ENCODE data around the gene INPP5J. TPM values are rescaled to one million over a fixed set of nuclear protein-coding genes. Genes with fewer than 3 reads are reported as not detected.

INPP5J gene
- total RNA-seq, 1 donor from 2014 or later: 0.20 TPM

- DNase-seq (ENCODE audit: low read depth, low spot score): no peak
Measured at GRCh38 chr22:31125521-31126117, 2.9 kb downstream of the INPP5J start.

GRCh38 chr22:31126128-31126868 is 3.5 kb downstream of the INPP5J start:
- DNase-seq (ENCODE audit: low read depth, low spot score): no peak

- no peak for DNase-seq (ENCODE audit: low read depth, low spot score)
Measured at GRCh38 chr22:31126869-31127175, 4.1 kb downstream of the INPP5J start.

GRCh38 chr22:31127181-31127772 is 4.5 kb downstream of the INPP5J start:
- no peak for DNase-seq (ENCODE audit: low read depth, low spot score)

GRCh38 chr22:31128156-31128555 is 5.4 kb downstream of the INPP5J start:
- no peak for DNase-seq (ENCODE audit: low read depth, low spot score)

GRCh38 chr22:31130873-31131272 is 8.1 kb downstream of the INPP5J start:
- DNase-seq (ENCODE audit: low read depth, low spot score): no peak

- no peak for DNase-seq (ENCODE audit: low read depth, low spot score)
Measured at GRCh38 chr22:31133911-31134310, 11.1 kb downstream of the INPP5J start.

- DNase-seq (ENCODE audit: low read depth, low spot score): no peak
Measured at GRCh38 chr22:31134688-31135087, 11.9 kb downstream of the INPP5J start.

GRCh38 chr22:31135706-31136105 is 12.9 kb downstream of the INPP5J start:
- no peak for DNase-seq (ENCODE audit: low read depth, low spot score)

GRCh38 chr22:31136155-31136554 is 13.4 kb downstream of the INPP5J start:
- no peak for DNase-seq (ENCODE audit: low read depth, low spot score)

GRCh38 chr22:31136711-31137110 is 13.9 kb downstream of the INPP5J start:
- DNase-seq (ENCODE audit: low read depth, low spot score): no peak

GRCh38 chr22:31137721-31138120 is 15.0 kb downstream of the INPP5J start:
- no peak for DNase-seq (ENCODE audit: low read depth, low spot score)

GRCh38 chr22:31138126-31138525 is 15.4 kb downstream of the INPP5J start:
- no peak for DNase-seq (ENCODE audit: low read depth, low spot score)

- no peak for DNase-seq (ENCODE audit: low read depth, low spot score)
Measured at GRCh38 chr22:31139066-31139465, 16.3 kb downstream of the INPP5J start.

GRCh38 chr22:31139866-31140716 is 17.3 kb downstream of the INPP5J start, which contains the start of gene PLA2G3:
TSS of gene PLA2G3 (minus strand) at chr22:31140508. CDS start at chr22:31140354, 154 bp downstream.
- no peak for DNase-seq (ENCODE audit: low read depth, low spot score)

- DNase-seq (ENCODE audit: low read depth, low spot score): no peak
Measured at GRCh38 chr22:31140746-31141145, 18.0 kb downstream of the INPP5J start.

GRCh38 chr22:31141551-31141950 is 18.8 kb downstream of the INPP5J start:
- no peak for DNase-seq (ENCODE audit: low read depth, low spot score)

GRCh38 chr22:31142285-31142684 is 19.5 kb downstream of the INPP5J start:
- DNase-seq (ENCODE audit: low read depth, low spot score): no peak

GRCh38 chr22:31143038-31143437 is 20.3 kb downstream of the INPP5J start:
- no peak for DNase-seq (ENCODE audit: low read depth, low spot score)

GRCh38 chr22:31143537-31143936 is 20.8 kb downstream of the INPP5J start:
- DNase-seq (ENCODE audit: low read depth, low spot score): no peak

- no peak for DNase-seq (ENCODE audit: low read depth, low spot score)
Measured at GRCh38 chr22:31144223-31144622, 21.5 kb downstream of the INPP5J start.

- DNase-seq (ENCODE audit: low read depth, low spot score): peak; percentile 47
Measured at GRCh38 chr22:31148488-31148887, 25.7 kb downstream of the INPP5J start.
